Measurements from ENCODE around the gene PYM1.
"Not testable (repeated sequence)": the region's sequence is repeated elsewhere in the genome, so short reads cannot be mapped to it uniquely, and the experiment has no call there.

PYM1 gene

GRCh38 chr12:55908726-55909512 is 18.8 kb downstream of the PYM1 start:
- DNase-seq (ENCODE audit: low spot score): no peak

GRCh38 chr12:55906056-55906455 is 21.6 kb downstream of the PYM1 start:
- DNase-seq (ENCODE audit: low spot score): no peak

GRCh38 chr12:55901881-55902490 is 25.7 kb downstream of the PYM1 start:
- no peak for DNase-seq (ENCODE audit: low spot score)

- no peak for DNase-seq (ENCODE audit: low spot score)
Observed at GRCh38 chr12:55899082-55899481, 28.6 kb downstream of the PYM1 start.

- no peak for DNase-seq (ENCODE audit: low spot score)
Observed at GRCh38 chr12:55893723-55894122, 34.0 kb downstream of the PYM1 start.

- no peak for DNase-seq (ENCODE audit: low spot score)
Observed at GRCh38 chr12:55891310-55891709, 36.4 kb downstream of the PYM1 start.

- no peak for DNase-seq (ENCODE audit: low spot score)
Observed at GRCh38 chr12:55885113-55885512, 42.6 kb downstream of the PYM1 start.

- DNase-seq (ENCODE audit: low spot score): no peak
Observed at GRCh38 chr12:55877824-55878223, 49.9 kb downstream of the PYM1 start.

- no peak for DNase-seq (ENCODE audit: low spot score)
Observed at GRCh38 chr12:55875704-55876467, 51.8 kb downstream of the PYM1 start.

GRCh38 chr12:55874443-55874842 is 53.3 kb downstream of the PYM1 start:
- DNase-seq (ENCODE audit: low spot score): no peak

- DNase-seq (ENCODE audit: low spot score): not testable (repeated sequence)
Observed at GRCh38 chr12:55866454-55867004, 61.2 kb downstream of the PYM1 start.

GRCh38 chr12:55865327-55865726 is 62.4 kb downstream of the PYM1 start:
- DNase-seq (ENCODE audit: low spot score): no peak

GRCh38 chr12:55862931-55863330 is 64.8 kb downstream of the PYM1 start:
- DNase-seq (ENCODE audit: low spot score): not testable (repeated sequence)

GRCh38 chr12:55862286-55862685 is 65.4 kb downstream of the PYM1 start:
- no peak for DNase-seq (ENCODE audit: low spot score)

GRCh38 chr12:55861871-55862270 is 65.8 kb downstream of the PYM1 start:
- DNase-seq (ENCODE audit: low spot score): no peak

- DNase-seq (ENCODE audit: low spot score): no peak
Observed at GRCh38 chr12:55861396-55861795, 66.3 kb downstream of the PYM1 start.

- no peak for DNase-seq (ENCODE audit: low spot score)
Observed at GRCh38 chr12:55852740-55853139, 75.0 kb downstream of the PYM1 start.

Data from germinal center (tissue), 1 donor.